GM11168 (cell line): ENCODE results near the gene PCNT.

Source experiments
- in situ Hi-C: fragments of 300-500 bp; cut with MboI; formaldehyde crosslinking; loops from one replicate; pipeline ENCODE4 v1.12.0; 2022; ENCODE audit warnings: low sequenced_read_pairs; ENCODE audit not compliant: unreplicated experiment

The PCNT gene

GRCh38 chr21:46334351-46335140 is 10.6 kb downstream of the PCNT start:
- in situ Hi-C loops = no loop called here

GRCh38 chr21:46336603-46337002 is 12.6 kb downstream of the PCNT start:
- in situ Hi-C loops = no loop called here

DNA sequence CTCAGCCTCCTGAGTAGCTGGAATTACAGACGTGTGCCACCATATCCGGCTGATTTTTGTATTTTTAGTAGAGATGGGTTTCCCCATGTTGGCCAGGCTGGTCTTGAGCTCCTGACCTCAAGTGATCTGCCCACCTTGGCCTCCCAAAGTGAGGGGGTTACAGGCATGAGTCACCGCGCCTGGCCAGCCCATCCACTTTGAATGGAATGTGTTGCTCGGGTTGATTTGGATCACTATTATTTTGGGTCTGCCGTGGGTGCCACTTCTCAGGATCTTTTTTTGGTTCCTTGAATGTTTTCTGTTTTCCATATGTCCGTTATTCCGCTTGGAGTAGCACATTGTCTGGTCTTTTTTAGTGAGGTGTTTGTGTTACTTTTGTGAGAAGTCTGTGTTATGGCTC is 17.0 kb downstream of the PCNT start:
- in situ Hi-C loops = no loop called here

DNA sequence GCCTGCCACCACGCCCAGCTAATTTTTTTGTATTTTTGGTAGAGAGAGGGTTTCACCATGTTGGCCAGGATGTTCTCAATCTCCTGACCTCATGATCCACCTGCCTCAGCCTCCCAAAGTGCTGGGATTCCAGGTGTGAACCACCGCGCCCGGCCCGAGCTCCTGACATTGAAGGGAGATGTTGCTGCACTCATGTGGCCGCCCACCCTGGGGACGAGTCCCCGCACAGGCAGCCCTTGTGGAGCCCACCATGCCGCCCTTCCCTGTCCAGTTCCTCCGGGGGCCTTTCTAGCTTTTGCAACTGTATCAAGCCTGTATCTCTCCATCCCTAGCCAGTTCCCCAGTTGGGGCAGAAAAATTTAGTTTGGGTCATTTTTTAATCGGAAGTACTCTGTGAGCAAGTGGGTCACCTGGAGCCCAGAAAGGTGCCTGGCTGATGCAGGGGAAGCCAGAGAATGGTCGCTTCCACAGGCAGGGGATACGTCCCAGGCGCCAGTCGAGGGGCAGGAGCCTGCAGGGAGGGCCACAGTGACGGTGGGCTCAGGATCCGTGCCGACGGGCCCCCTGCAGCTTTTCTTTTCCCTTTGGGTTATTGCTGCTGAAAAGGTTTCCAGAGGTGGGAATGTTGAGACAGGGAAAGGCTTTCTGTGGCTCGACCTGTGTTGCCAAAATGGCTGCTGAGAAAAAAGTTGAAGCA is 20.4 kb downstream of the PCNT start:
- in situ Hi-C loops = no loop called here

DNA sequence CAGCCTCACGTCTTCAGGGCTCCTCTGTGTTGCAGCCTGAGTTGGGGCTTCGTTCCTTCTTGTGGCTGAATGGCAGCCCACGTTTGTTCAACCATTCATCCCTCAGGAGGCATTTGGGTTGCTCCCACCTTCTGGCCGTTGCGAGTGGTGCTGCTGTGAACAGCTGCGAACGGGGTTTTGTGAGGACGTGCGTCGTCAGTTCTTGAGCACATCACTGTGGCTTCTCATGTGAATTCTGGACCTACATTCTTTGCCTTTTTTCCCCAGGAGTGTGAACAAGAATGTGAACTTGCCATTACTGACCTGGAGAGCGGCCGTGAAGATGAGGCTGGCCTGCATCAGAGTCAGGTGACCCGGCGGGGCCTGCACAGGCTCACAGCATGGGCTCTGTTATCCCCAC is 21.9 kb downstream of the PCNT start:
- in situ Hi-C loops = no loop called here

GRCh38 chr21:46346296-46347202 is 22.6 kb downstream of the PCNT start:
- in situ Hi-C loops = no loop called here

GRCh38 chr21:46347203-46347550 is 23.2 kb downstream of the PCNT start:
- in situ Hi-C loops = no loop called here

DNA sequence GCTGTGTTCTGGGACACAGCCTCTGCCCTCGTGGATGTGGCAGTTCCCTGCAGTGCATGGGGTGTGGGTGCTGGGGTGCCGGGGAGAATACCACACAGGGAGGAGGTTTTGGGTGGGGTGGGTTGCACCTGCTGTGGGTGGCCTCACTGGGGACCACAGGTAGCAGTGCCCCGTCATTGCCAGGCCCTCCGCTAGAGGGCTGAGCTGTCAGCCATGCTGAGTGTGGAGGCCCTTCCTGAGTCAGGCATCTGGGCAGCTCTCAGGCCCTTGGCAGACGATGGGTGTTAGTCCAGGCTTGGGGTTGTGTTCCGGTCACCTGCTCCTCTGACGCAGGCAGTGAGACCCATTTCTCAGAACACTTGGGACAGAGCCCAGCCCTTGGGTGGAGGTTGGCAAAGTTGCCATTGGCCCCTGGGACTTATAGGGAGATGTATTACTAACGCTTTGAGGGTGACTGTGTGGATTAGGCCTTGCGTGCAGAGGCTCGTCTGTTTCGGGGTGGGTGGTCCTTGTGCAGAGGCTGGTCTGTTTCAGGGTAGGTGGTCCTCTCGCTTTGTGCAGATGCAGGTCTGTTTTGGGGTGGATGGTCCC is 23.9 kb downstream of the PCNT start:
- in situ Hi-C loops = no loop called here

GRCh38 chr21:46349134-46349760 is 25.3 kb downstream of the PCNT start:
- in situ Hi-C loops = no loop called here

- in situ Hi-C loops = no loop called here
These were observed 26.6 kb downstream of the PCNT start for GRCh38 chr21:46350571-46350970.

DNA sequence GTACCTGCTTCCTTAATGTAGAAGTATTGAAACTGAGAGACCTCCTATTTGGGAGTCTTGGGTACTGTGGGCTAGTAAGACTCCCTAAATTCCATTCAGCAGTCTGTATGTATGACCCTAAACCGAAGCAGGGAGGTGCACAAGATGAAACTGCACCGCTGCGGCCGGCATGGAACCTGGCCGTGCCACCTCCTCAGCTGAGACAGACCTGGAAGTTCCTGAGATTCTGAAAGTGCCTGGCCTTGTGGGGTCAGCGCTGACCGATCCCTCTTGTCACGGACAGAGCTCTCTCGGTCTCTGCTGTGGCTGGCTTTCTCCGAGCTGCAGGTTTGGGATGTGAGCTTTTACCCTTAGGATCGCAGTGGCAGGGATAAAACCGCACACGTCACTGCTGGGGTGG is 27.0 kb downstream of the PCNT start:
- in situ Hi-C loops = no loop called here

DNA sequence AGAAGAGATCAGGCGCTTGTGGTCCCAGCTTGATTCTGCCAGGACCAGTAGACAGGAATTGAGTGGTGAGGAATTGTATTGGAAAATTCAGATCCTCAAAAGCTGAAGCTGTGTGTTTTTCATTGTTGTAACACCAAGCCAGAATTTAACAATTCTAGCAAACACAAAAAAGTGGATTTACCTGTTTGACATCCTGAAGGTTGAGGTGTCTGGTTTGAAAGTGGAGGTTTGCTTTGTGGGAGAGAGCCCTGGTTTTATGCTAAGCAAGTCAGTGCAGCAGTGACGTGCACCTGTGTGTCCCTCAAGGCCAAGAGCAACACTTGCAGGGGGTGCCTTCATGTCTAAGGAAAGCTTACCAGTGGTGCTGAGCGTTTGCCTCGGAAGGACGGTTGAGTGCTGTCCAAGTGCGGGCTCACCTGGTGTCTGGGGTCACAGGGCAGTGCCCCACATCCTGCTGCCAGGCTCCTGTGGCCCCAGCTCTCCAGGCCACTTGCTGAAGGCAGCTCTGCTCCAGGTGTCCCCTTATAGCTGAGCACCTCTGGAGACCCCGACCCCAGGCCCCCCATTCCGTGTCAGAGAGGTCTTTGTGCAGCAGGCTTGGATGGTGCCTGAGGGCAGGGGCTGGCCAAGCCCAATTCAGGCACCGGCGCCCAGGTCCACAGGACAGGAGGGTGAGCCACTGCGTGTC is 27.7 kb downstream of the PCNT start:
- in situ Hi-C loops = no loop called here

DNA sequence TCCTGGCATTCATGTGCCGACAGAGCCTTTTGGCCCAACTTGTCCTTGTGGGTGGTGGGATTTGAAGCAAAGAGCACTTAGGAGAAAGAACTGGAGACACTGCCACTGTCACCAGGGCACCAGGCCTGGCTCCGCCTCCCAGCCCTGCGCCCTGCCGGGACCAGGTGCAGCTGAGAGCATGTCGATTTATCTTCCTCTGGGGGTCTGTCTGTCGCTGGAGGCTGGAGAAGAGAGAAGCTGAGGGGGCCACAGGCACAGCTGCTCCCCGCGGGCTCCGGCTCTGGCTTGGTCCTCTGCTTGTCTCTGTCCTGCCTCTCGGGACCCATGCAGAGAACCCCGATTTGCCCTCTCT is 28.2 kb downstream of the PCNT start:
- in situ Hi-C loops = no loop called here

GRCh38 chr21:46352913-46353312 is 29.0 kb downstream of the PCNT start:
- in situ Hi-C loops = no loop called here

DNA sequence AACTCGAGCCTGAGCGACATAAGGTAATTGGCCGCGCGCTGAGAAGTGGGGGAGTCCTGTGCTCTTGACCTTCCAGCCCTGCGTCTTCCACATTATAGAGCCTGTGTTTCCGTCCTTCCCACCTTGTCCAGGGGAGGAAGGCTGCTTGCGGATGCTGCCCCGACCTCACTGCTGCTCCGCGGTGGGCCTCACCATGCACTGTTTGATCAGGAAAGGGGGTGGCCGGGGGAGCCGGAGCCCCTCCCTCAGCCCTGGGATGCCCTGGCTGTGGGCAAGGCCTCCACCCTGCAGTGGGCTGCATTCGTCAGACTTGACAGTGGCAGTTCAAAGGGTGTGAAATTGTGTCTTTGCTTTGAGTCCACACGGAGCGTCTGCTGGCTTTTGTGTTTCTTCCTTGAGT is 30.1 kb downstream of the PCNT start:
- in situ Hi-C loops = no loop called here

GRCh38 chr21:46354518-46354917 is 30.6 kb downstream of the PCNT start:
- in situ Hi-C loops = no loop called here

DNA sequence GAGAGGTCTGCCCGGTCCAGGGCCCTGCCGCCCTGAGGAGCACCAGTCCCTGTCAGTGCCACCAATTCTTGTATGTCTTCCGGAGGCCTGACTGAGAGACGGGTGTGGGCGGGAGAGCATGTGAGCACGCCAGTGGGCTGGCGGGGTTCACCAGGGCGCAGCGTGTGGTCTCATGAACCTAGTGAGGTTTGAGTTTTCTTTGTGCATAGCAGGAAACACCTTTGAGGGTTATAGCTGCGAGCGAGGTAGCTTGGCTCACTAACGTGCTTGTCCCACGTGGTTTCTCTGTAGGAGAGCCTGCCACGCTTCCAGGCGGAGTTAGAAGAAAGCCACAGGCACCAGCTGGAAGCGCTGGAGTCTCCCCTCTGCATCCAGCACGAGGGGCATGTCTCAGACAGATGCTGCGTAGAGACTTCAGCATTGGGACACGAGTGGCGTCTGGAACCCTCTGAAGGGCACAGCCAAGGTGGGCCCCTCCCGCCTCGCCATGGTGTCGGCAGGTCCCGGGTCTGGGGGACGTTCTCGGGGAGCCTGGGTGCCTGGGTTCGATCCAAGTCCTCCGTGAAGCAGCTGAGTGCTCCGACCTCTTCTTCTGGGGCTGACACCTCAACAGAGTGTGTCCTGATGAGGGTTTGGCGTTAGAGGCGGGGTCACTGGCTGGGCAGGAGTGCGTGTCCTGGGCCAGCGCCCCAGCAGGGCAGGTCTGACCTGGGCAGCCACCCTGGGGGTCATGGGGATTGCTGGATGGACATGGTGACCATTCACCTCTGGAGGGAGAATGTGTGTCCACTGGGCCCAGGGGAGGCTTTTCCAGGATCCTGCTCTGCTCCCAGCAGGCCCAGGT is 31.4 kb downstream of the PCNT start:
- in situ Hi-C loops = no loop called here

DNA sequence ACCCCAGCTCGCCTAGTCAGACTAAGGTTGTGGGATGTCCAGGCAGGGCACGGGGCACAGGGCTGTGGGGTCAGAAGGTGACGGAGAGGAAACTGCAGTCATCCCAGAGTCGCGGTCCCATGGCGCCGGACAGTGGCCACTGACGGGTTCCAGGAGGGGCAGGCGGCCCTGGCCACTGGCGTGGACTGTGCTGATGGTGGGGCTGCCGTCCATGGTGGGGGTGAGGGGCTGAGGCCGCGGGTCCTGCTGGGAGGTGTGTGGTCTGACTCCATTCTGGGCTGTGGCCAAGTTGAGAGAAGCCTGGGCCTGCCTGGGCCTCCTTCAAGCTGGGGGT is 32.0 kb downstream of the PCNT start:
- in situ Hi-C loops = no loop called here
